ENCODE results near the gene MAPK11.

MAPK11 gene

GRCh38 chr22:50299785-50300619 lies 29.8 kb upstream of the MAPK11 start:
- H3K4me3 ChIP-seq (ENCODE audit: low read length), result no peak overlapping the region
- H3K4me1 ChIP-seq (ENCODE audit: low read length), result peaks cover 33% of the 10 kb centered on the region
- no peaks in the 10 kb centered on the region for H3K27me3 ChIP-seq (ENCODE audit: low read depth, low read length)
- no peak overlapping the region for H3K9ac ChIP-seq (ENCODE audit: low read length)
- H3K79me2 ChIP-seq (ENCODE audit: low read length), result peaks cover 83% of the 10 kb centered on the region
- H3K9me3 ChIP-seq (ENCODE audit: insufficient read depth, low read length), result no peaks in the 10 kb centered on the region
- H2AFZ ChIP-seq (ENCODE audit: low read depth, low read length), result no peak overlapping the region
- no peaks in the 10 kb centered on the region for H3K36me3 ChIP-seq (replicated peaks; ENCODE audit: low read depth, low read length)
- H3K4me2 ChIP-seq (ENCODE audit: low read length), result no peak overlapping the region
- no peak overlapping the region for H3K27ac ChIP-seq (ENCODE audit: low read length)
- peaks cover 61% of the 10 kb centered on the region for H4K20me1 ChIP-seq (ENCODE audit: insufficient read depth, low read length)
- TF ChIP-seq EZH2phosphoT487 (IDR thresholded peaks at IDR 0.05; ENCODE audit: low read depth), result no peak
- TF ChIP-seq CTCF (IDR thresholded peaks at IDR 0.05; ENCODE audit: low read depth, low read length), result no peak

- no peak for TF ChIP-seq CTCF (IDR thresholded peaks at IDR 0.05; ENCODE audit: low read depth, low read length)
- TF ChIP-seq EZH2phosphoT487 (IDR thresholded peaks at IDR 0.05; ENCODE audit: low read depth), result no peak
- no peak overlapping the region for H3K4me3 ChIP-seq (ENCODE audit: low read length)
- H3K36me3 ChIP-seq (replicated peaks; ENCODE audit: low read depth, low read length), result no peaks in the 10 kb centered on the region
- peaks cover 32% of the 10 kb centered on the region for H3K4me1 ChIP-seq (ENCODE audit: low read length)
- H3K79me2 ChIP-seq (ENCODE audit: low read length), result peaks cover 85% of the 10 kb centered on the region
- H2AFZ ChIP-seq (ENCODE audit: low read depth, low read length), result no peak overlapping the region
- H3K4me2 ChIP-seq (ENCODE audit: low read length), result no peak overlapping the region
- H4K20me1 ChIP-seq (ENCODE audit: insufficient read depth, low read length), result peaks cover 68% of the 10 kb centered on the region
- no peak overlapping the region for H3K27ac ChIP-seq (ENCODE audit: low read length)
- no peak overlapping the region for H3K9ac ChIP-seq (ENCODE audit: low read length)
- no peaks in the 10 kb centered on the region for H3K27me3 ChIP-seq (ENCODE audit: low read depth, low read length)
- no peaks in the 10 kb centered on the region for H3K9me3 ChIP-seq (ENCODE audit: insufficient read depth, low read length)
These were observed 29.0 kb upstream of the MAPK11 start for GRCh38 chr22:50298937-50299784.

- Histone ChIP-seq H3K36me3 (replicated peaks; ENCODE audit: low read depth, low read length) (no peaks in the 10 kb centered on the region), H3K4me1 (ENCODE audit: low read length) (peaks cover 32% of the 10 kb centered on the region), H3K27ac (ENCODE audit: low read length) (no peak overlapping the region), H3K9ac (ENCODE audit: low read length) (no peak overlapping the region), H3K27me3 (ENCODE audit: low read depth, low read length) (no peaks in the 10 kb centered on the region), H2AFZ (ENCODE audit: low read depth, low read length) (no peak overlapping the region), H3K4me3 (ENCODE audit: low read length) (no peak overlapping the region), H4K20me1 (ENCODE audit: insufficient read depth, low read length) (peaks cover 71% of the 10 kb centered on the region), H3K4me2 (ENCODE audit: low read length) (no peak overlapping the region), H3K79me2 (ENCODE audit: low read length) (peaks cover 85% of the 10 kb centered on the region), H3K9me3 (ENCODE audit: insufficient read depth, low read length) (no peaks in the 10 kb centered on the region)
- TF ChIP-seq CTCF (IDR thresholded peaks at IDR 0.05; ENCODE audit: low read depth, low read length), result no peak
- no peak for TF ChIP-seq EZH2phosphoT487 (IDR thresholded peaks at IDR 0.05; ENCODE audit: low read depth)
These were observed 28.1 kb upstream of the MAPK11 start for GRCh38 chr22:50298266-50298637.

All from OCI-LY3 (cell line).